Stimulated activated CD4-positive, alpha-beta T cell treated with anti-CD3 and anti-CD28 coated beads, Interleukin-2, amount 100 ng/mL, for 48 hours (primary cell): Measurements from ENCODE around the gene RPL39.
"Not testable (repeated sequence)": the region's sequence is repeated elsewhere in the genome, so short reads cannot be mapped to it uniquely, and the experiment has no call there.

Experiments
- DNase-seq, 2 donors: peaks; one replicate each; pipeline ENCODE4 v3.0.0-alpha.2; 2020

The RPL39 gene

GRCh38 chrX:119762718-119763117 is 28.7 kb downstream of the RPL39 start:
- no peak for DNase-seq

GRCh38 chrX:119760026-119760877 is 31.2 kb downstream of the RPL39 start:
- no peak for DNase-seq

- DNase-seq, result no peak
Measured at GRCh38 chrX:119759248-119759766, 32.1 kb downstream of the RPL39 start.

DNA sequence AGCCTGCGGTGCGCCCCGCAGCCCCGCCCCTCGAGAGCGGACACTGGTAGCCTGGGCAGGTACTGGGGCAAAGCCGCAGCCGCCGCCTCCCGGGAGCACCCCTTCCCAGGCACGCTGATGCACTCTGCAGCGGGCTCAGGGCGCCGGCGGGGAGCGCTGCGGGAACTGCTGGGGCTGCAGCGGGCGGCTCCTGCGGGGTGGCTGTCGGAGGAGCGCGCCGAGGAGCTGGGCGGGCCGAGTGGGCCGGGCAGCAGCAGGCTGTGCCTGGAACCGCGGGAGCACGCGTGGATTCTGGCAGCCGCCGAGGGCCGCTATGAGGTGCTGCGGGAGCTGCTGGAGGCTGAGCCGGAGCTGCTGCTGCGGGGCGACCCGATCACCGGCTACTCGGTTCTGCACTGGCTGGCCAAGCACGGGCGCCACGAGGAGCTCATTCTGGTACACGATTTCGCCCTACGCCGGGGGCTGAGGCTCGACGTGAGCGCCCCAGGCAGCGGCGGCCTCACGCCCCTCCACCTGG is 32.6 kb downstream of the RPL39 start:
- DNase-seq, result no peak

DNA sequence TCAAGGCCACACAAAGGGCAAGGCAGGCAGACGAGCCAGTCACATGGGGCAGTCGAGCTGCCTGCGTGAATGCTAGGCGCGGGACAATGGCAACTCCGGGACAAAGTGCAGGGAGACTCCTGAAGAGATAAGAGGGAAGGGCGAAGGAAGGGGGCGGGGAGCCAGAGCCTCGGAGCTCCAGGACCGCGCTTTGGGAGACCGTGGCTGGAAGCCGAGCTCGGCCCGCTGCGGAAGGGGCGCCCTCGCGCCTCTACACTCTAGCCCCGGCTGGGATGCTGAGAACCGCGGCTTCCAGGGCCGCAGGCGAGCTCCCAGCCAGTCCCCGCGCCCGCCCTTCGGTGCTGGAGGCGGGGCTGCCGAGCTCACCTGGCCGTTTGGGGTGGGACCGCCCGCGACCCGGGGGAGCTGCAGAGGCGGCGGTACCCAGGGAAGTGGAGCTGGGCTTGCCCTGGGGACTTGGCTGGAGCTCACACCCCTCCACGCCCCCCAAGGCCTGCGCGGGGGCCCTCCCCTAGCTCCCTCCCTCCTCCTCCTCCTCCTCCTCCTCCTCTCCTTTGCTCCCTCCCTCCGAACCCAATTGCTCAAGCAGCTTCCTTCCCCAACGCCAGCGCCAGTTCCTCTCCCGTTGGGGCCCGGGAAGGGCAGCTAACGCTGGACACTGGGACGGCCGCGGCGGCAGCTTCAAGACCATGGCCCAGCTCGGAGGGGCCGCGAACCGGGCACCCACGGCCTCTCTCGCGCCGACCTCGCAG is 33.3 kb downstream of the RPL39 start, which contains the start of gene SOWAHD:
SOWAHD (plus strand) TSS at position 610 of the 752 bp plus-strand sequence; CDS start at position 690, 80 bp downstream.
- no peak for DNase-seq

GRCh38 chrX:119757646-119757978 is 33.8 kb downstream of the RPL39 start:
- DNase-seq, result no peak

DNA sequence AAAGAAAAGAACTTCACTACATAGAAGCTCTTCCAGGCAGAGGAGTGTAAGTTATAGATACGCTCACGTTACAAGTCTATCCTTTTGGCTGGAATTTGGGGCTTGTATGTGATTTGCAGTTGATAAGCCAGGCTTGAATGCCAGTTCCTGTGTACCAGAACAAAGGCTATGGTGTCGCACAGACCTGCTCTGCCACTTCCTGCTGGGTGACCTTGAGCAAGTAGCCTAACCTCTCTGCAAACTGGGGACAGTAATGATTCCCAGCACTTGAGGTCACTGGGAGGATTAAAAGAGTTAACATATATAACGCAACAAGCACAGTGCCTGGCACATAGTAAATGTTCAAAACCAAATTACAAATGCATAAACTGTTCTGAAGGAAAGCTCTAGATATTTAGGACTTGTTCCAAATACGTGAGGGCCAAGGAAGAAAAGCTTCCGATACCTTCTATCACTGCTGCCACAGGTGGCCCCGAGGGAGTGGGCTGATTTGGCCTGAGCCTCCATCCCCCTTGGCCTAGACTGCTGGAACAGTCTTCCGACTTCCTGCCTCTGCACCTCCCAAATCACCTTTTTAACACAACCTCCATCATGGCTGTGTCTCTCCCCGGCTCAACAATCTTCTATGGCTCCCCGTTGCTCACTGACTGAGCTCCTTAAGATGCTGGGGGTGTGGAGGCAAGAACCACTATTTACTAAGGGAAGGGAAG is 34.3 kb downstream of the RPL39 start:
- DNase-seq, result no peak

- peak; percentile 32 to 44 for DNase-seq
Measured at GRCh38 chrX:119755981-119756533, 35.4 kb downstream of the RPL39 start.

- peak; percentile 28 to 38 for DNase-seq
Measured at GRCh38 chrX:119753639-119754257, 37.7 kb downstream of the RPL39 start.

DNA sequence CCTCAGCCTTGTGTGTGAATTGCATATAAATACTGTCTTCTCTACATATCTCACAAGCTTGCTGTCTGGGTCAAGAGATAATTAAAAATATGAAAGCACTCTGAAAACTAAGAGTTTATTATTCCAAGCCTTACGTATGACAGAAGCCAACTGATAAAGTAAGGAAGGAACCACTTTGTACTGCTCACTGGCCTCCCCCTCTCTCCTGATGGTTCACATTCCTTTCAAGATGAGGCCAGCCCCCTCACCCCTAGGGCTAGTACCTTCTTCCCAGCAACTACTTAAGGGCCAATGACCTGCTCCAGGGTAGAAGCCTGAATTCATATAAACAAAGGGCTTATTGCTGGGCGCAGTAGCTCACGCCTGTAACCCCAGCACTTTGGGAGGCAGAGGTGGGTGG is 38.4 kb downstream of the RPL39 start:
- DNase-seq, result no peak

GRCh38 chrX:119750751-119751150 is 40.7 kb downstream of the RPL39 start:
- DNase-seq, result not testable (repeated sequence)

DNA sequence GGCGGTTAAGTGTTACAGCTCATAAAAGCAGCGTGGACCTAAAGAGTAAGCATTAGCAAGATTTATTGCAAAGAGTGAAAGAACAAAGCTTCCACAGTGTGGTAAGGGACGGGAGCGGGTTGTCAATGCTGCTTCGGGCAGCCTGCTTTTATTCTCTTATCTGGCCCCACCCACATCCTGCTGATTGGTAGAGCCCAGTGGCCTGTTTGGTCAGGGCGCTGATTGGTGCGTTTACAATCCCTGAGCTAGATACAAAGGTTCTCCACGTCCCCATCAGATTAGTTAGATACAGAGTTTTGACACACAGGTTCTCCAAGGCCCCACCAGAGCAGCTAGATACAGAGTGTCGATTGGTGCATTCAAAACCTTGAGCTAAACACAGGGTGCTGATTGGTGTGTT is 41.3 kb downstream of the RPL39 start:
- not testable (repeated sequence) for DNase-seq

DNA sequence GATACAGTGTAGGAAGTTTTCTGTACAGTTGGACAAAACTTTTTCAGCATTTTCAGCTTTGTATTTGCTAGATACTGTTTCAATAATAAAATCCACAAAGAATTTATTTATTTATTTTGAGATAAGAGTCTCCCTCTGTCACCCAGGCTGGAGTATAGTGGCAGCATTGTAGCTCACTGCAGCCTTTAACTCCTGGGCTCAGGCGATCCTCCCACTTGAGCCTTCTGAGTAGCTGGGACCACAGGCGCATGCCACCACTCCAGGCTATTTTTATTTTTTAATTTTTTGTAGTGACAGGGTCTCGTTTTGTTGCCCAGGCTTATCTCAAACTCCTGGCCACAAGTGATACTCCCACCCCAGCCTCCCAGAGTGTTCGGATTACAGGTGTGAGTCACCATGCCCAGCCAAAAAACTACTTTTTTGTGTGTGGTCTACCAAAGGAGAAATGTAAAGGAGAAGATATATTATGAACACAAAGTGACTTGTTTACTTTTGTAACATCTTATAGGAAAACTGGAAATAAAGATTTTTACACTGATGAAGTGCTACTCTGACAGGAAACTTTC is 46.1 kb downstream of the RPL39 start:
- no peak for DNase-seq

- DNase-seq, result no peak
Measured at GRCh38 chrX:119738742-119739141, 52.7 kb downstream of the RPL39 start.
